HuH-7.5 (cell line): Measurements from ENCODE around the gene GRHL1.

ENCODE experiments used
- DNase-seq: peaks from one replicate; pipeline ENCODE4 v3.0.0; 2011; ENCODE audit warnings: low spot score

Gene GRHL1

DNA sequence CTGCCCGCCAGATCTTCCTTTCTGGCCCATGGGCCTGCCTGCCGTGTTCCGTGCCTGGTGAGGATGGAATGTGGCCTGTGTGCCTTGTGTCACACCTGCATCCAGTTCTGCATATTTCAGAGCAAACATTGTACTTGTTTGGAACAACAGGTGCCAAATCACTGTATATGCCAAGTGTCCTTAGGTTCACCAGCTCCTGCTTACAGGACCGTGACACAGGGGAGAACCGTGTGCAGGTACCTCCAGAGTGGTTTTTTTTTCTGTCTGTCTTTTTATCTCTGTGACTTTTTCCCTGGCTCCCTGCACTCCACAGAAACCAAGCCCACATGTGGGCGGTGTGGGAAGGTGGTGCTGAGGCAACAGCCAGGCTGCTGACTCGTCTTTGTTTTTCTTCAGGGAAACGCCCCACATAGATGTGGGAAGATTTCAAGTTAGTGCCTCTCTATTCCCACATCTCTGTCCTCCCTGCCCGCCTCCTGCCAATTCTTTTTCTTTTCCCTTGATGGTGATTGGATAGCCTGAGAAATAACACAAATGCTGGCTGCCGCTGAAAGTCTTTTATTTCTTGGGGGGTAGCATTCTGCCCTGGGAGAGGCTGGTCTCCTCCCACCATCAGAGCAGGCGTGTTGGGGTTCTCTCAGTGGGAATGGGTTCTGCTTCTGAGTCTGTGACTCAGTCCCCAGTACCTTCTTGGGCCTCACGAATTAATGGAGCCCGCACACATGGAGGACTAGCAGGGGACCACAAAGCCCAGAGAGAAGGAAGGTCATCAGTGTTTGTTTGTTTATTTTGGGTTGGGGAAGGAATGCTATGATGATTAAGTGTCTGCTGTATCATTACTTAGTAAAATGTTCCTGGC lies 21.4 kb downstream of the GRHL1 start:
- no peak for DNase-seq

DNA sequence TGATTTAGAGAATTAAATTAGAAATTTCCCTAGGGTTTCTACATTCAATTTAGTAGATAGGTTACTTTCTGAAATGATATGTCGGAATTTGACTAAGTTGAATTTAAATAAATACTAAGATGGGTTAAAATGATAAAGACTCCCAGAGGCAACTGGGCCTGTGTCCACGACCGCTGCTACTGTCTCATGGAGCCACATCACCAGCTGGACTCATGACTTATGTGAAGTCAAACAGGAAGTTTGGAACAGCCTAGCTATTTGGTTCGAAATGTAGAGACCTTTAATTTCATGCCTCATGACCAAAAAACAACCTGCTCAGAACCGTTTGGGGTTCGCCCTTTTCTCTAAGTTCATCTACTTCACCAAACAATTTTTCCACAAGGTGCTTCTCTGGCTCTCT lies 22.2 kb downstream of the GRHL1 start:
- no peak for DNase-seq

GRCh38 chr2:9974343-9974742 lies 22.9 kb downstream of the GRHL1 start:
- DNase-seq, result no peak

GRCh38 chr2:9975328-9975727 lies 23.8 kb downstream of the GRHL1 start:
- no peak for DNase-seq

GRCh38 chr2:9975805-9976447 lies 24.4 kb downstream of the GRHL1 start:
- DNase-seq, result no peak

DNA sequence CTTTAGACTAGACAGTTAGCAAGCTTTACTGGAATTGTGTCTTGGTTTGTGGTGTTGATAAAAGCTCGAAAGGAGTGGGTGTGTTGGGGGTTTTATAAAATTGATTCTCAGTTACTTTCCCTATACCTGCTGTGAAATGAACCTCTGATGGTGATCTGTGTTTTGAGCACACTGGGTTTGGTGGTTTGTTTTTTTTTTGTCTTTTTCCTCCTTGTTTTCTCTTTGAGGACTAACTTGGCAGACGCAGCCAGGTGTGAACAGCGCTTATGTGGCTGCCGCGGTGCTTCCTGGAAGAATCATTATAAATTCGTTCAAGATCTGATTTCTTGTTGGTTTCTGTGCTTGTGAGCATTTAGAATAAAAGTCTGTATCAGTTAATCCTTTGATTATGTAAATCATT lies 28.5 kb downstream of the GRHL1 start:
- no peak for DNase-seq

GRCh38 chr2:9980520-9980919 lies 29.0 kb downstream of the GRHL1 start:
- no peak for DNase-seq

DNA sequence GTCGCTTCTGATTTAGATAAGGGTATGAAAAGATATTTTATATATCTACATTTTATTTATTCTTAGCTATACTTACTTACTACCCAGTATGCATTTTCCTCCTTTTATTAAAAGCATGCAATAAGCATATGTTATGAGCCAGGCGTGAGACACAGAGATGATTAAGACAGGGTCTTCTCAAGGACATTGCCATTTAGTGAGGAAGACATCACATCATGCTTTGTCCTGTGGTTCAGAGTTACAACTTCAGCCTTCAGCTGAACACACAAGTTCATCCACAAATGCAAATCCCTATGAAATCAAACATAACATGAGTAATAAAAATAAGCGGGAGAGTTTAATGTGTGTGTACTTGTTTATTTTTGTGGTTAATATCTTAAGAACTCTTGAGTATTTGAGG lies 30.2 kb downstream of the GRHL1 start:
- no peak for DNase-seq

GRCh38 chr2:9982248-9982647 lies 30.8 kb downstream of the GRHL1 start:
- DNase-seq, result no peak

DNA sequence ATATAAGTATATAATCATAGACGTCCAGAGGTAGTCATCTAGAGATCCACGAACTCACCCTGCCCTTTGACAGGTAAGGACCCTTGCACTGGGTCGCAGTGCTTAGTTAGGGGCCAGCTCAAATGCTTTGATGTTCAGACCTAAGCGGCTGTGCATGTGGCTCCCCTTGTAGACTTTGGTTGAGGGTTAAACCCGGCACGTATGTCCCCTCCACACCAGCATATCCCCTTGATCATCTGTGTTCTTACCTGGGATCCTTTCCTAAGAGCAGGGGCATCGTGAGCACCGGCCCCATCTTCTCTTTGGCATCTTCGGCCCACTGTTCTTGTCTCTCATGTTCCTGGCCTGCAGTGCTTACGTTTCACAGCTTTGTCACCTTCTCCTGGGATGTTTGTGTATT lies 31.4 kb downstream of the GRHL1 start:
- no peak for DNase-seq

GRCh38 chr2:9983401-9984216 lies 32.1 kb downstream of the GRHL1 start:
- no peak for DNase-seq

DNA sequence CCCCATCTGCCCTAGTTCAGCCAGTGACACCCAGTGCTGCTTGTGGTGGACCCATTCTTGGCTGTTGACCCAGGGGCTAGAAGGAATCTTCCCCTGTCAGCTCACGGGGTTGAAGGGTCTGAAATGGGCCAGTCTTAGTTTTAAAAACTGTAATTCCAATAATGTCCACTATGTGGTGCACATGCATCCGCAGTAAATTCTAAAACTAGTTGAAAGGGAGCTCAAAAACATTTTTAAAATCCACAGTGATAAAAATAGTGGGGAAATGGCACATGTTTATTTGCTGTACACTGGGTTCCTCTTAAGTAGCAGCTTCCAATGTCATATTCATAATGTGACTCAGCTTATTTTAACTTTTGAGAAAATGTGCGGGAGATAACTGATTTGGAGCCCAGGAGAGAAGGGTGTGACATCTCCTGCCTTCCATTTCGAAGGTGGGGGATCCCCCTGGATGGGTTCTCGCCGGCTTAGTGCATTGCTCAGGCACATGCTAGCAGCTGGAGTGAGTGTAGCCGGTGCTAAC lies 32.8 kb downstream of the GRHL1 start:
- peak; percentile 48 for DNase-seq

GRCh38 chr2:9984871-9985480 lies 33.5 kb downstream of the GRHL1 start:
- DNase-seq, result no peak

DNA sequence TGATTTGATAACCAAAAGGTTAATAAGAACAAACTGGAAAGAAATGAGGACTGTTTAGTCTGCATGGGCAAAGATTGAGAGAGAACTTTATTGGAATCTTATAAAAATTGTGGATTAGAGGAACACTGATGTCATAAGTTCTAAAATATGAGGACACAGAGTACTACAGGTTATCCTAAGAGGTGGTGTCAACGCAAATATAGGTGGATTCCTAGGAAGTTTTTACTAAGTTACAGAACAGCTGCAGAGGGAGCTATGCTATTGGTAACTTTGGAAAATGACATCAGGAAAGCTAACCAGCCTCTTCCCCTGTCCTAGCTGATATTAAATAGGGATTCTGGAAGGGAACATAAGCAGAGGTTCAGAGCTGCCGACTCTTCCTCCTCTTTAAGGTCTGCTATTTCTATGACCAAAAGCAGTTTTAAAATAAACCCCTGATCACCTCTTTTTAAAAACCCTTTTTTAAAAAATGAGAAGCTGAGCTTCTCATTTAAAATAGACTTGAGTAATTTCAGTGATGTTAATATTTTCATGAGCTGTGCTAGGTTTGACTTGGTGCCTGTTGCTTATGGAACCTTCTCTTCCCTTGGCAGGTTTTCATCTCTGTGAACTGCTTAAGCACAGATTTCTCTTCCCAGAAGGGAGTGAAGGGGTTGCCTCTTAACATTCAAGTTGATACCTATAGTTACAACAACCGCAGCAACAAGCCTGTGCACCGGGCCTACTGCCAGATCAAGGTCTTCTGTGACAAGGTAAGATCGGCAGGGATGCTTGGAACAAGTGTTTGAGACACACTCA lies 34.2 kb downstream of the GRHL1 start:
- no peak for DNase-seq

DNA sequence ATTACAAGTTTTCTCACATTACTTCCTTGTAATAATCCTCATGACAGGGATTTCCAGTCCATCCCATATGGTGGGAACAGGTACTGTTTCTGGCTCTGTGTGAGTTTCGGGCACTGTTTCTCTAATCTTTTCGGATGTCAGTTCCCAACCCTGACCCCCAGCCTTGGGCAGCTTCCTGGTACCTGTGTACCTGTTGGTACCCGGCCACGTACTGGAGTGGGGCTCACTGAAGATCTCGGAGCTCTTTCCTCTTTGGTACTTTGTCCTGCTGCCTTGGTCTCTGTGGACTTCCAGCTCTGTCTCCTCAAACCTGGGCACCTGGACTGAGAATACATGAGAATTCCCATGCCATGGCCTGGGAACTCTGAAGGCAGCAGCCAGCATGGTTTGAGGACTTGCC lies 36.8 kb downstream of the GRHL1 start:
- DNase-seq, result no peak

DNA sequence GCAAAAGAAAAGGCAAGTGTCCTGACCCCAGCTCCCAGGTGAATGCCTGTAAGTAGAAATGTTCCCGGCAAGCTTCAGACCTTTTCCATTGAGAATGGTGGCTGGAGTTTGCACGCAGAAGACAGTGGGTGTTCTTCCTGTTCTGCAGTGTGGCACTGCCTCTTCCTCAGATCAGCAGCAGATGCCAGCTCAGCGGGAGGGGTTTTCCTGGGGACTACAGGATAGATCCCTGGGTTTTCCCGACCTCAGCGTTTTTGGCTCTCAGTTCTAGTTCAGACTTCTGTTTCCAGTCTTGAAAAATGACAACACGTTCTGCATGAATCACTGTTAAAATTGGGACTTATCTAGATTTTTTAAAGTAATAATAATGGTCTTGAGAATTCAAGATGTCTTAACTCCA lies 39.2 kb downstream of the GRHL1 start:
- DNase-seq, result no peak

- no peak for DNase-seq
Measured at GRCh38 chr2:9991221-9991620, 39.7 kb downstream of the GRHL1 start.

DNA sequence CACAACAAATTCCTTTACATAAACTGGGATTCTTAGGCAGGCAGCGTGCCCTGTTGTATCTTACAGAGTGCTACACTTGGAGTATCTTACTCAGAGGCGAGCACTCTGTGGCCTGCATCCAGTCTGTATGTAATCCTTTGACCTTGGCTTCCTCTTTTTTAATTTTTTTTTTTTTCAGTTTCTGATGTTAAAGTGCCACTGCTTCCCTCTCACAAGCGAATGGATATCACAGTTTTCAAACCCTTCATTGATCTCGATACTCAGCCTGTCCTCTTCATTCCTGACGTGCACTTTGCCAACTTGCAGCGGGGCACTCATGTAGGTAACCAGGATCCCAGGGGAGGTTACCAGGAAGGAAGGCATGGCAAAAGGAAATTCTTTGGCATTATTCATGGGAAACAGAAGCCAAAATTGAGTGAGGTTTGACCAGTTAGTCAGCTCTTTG lies 40.4 kb downstream of the GRHL1 start:
- no peak for DNase-seq

GRCh38 chr2:9992427-9993187 lies 41.1 kb downstream of the GRHL1 start:
- no peak for DNase-seq

DNA sequence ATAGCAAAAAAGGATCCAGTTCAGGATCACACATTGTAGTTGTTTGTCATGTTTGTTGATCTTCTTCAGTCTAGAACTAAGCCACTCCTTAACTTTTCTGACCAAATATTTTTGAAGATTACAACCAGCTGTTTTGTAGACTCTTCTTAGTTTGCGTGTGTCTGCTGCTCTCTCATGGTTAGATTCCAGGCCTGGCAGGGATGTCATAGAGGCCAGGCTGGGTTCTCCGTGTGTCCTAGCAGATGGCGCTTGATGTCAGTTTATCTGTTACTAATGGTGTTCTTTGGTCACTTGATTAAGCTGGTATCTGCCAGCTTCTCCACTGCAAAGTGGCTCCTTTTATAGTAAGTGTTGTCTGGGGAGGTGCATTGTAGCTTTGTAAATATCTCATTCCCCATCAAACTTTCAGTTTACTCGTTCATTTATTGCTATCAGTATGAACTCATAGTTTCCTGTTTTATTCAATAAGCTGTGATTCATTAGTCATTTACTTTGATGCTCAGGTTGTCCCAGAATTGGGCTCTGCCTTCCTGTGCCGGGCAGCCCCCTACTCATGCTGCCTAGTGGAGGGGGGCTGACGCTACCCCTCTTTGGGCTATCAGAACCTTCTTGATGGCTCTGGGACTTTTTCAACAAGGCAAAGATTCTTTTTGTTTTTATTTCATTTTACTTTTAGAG lies 42.1 kb downstream of the GRHL1 start:
- no peak for DNase-seq
